ENCODE measurements around the gene ARX.

Gene ARX

GRCh38 chrX:25043192-25043591 is 27.4 kb upstream of the ARX start:
- H3K27me3 ChIP-seq (ENCODE audit: insufficient read depth, low read length): no peaks in the 10 kb centered on the region
- H3K9me2 ChIP-seq (ENCODE audit: low read depth, low read length): no peaks in the 10 kb centered on the region
- H2AFZ ChIP-seq (ENCODE audit: low read length): no peak overlapping the region
- no peaks in the 10 kb centered on the region for H3K79me2 ChIP-seq (ENCODE audit: insufficient read depth, low read length)
- no peaks in the 10 kb centered on the region for H4K20me1 ChIP-seq (ENCODE audit: insufficient read depth, low read length)
- H3K9me3 ChIP-seq (ENCODE audit: low read length): no peaks in the 10 kb centered on the region
- H3F3A ChIP-seq (ENCODE audit: insufficient read depth, low read length): no peaks in the 10 kb centered on the region
- no peaks in the 10 kb centered on the region for H3K4me1 ChIP-seq (ENCODE audit: insufficient read depth, low read length, severe bottlenecking)
- H3K36me3 ChIP-seq (ENCODE audit: insufficient read depth, low read length): no peaks in the 10 kb centered on the region
- no peak overlapping the region for H3K27ac ChIP-seq (ENCODE audit: low read depth, low read length, poor library complexity, severe bottlenecking)
- H3K4me3 ChIP-seq (ENCODE audit: low read depth, low read length, poor library complexity, severe bottlenecking): no peak overlapping the region
- TF ChIP-seq EZH2 (IDR thresholded peaks at IDR 0.05; ENCODE audit: borderline replicate concordance, low read length): no peak
- no peak for TF ChIP-seq CTCF (IDR thresholded peaks at IDR 0.05; ENCODE audit: low read length)
- H3K9ac ChIP-seq (ENCODE audit: low read length): no peak overlapping the region
- H3K4me2 ChIP-seq (ENCODE audit: low read length): no peak overlapping the region

GRCh38 chrX:25039036-25039435 is 23.3 kb upstream of the ARX start:
- no peaks in the 10 kb centered on the region for H3K9me2 ChIP-seq (ENCODE audit: low read depth, low read length)
- H3K9me3 ChIP-seq (ENCODE audit: low read length): no peaks in the 10 kb centered on the region

GRCh38 chrX:25034889-25035288 is 19.1 kb upstream of the ARX start:
- H3K4me1 ChIP-seq (ENCODE audit: insufficient read depth, low read length, severe bottlenecking): no peaks in the 10 kb centered on the region
- H4K20me1 ChIP-seq (ENCODE audit: insufficient read depth, low read length): no peaks in the 10 kb centered on the region
- no peaks in the 10 kb centered on the region for H3F3A ChIP-seq (ENCODE audit: insufficient read depth, low read length)
- no peaks in the 10 kb centered on the region for H3K36me3 ChIP-seq (ENCODE audit: insufficient read depth, low read length)
- H3K4me2 ChIP-seq (ENCODE audit: low read length): no peak overlapping the region
- H3K27me3 ChIP-seq (ENCODE audit: insufficient read depth, low read length): no peaks in the 10 kb centered on the region
- no peak overlapping the region for H2AFZ ChIP-seq (ENCODE audit: low read length)
- no peak overlapping the region for H3K9ac ChIP-seq (ENCODE audit: low read length)
- no peak overlapping the region for H3K4me3 ChIP-seq (ENCODE audit: low read depth, low read length, poor library complexity, severe bottlenecking)
- TF ChIP-seq EZH2 (IDR thresholded peaks at IDR 0.05; ENCODE audit: borderline replicate concordance, low read length) (no peak), CTCF (IDR thresholded peaks at IDR 0.05; ENCODE audit: low read length) (peak; percentile 47)
- no peaks in the 10 kb centered on the region for H3K9me2 ChIP-seq (ENCODE audit: low read depth, low read length)
- no peaks in the 10 kb centered on the region for H3K9me3 ChIP-seq (ENCODE audit: low read length)
- no peak overlapping the region for H3K27ac ChIP-seq (ENCODE audit: low read depth, low read length, poor library complexity, severe bottlenecking)
- no peaks in the 10 kb centered on the region for H3K79me2 ChIP-seq (ENCODE audit: insufficient read depth, low read length)

More at GRCh38 chrX:25039036-25039435, 23.3 kb upstream of the ARX start:
- TF ChIP-seq EZH2 (IDR thresholded peaks at IDR 0.05; ENCODE audit: borderline replicate concordance, low read length): no peak
- TF ChIP-seq CTCF (IDR thresholded peaks at IDR 0.05; ENCODE audit: low read length): no peak
- Histone ChIP-seq H3K9ac (ENCODE audit: low read length) (no peak overlapping the region), H3K36me3 (ENCODE audit: insufficient read depth, low read length) (no peaks in the 10 kb centered on the region), H3K27me3 (ENCODE audit: insufficient read depth, low read length) (no peaks in the 10 kb centered on the region), H3K4me3 (ENCODE audit: low read depth, low read length, poor library complexity, severe bottlenecking) (no peak overlapping the region), H4K20me1 (ENCODE audit: insufficient read depth, low read length) (no peaks in the 10 kb centered on the region), H3K4me2 (ENCODE audit: low read length) (no peak overlapping the region), H3F3A (ENCODE audit: insufficient read depth, low read length) (no peaks in the 10 kb centered on the region), H3K4me1 (ENCODE audit: insufficient read depth, low read length, severe bottlenecking) (no peaks in the 10 kb centered on the region), H2AFZ (ENCODE audit: low read length) (no peak overlapping the region), H3K79me2 (ENCODE audit: insufficient read depth, low read length) (no peaks in the 10 kb centered on the region), H3K27ac (ENCODE audit: low read depth, low read length, poor library complexity, severe bottlenecking) (no peak overlapping the region)

Measured in OCI-LY1 (cell line).